Hepatocyte (in vitro differentiated cells): ENCODE results near the gene DLG2. TPM values are rescaled to one million over a fixed set of nuclear protein-coding genes. Genes with fewer than 3 reads are reported as not detected.
"Not testable (repeated sequence)": the region's sequence is repeated elsewhere in the genome, so short reads cannot be mapped to it uniquely, and the experiment has no call there.

Experiments used
- DNase-seq: peaks from one replicate; pipeline ENCODE4 v3.0.0-alpha.2; 2016; ENCODE audit warnings: low spot score
- H2AFZ ChIP-seq: fragments of 200-600 bp; sonication (generic); 2 replicates; pipeline ENCODE4 v1.6.0; 2016; ENCODE audit warnings: antibody characterized with exemption, mild to moderate bottlenecking
- H3K27ac ChIP-seq: fragments of 200-600 bp; sonication (generic); 2 replicates; pipeline ENCODE4 v1.5.1; 2016; ENCODE audit warnings: mild to moderate bottlenecking
- H3K27me3 ChIP-seq: fragments of 200-600 bp; sonication (generic); 2 replicates; pipeline ENCODE4 v1.6.1; 2016
- H3K36me3 ChIP-seq: fragments of 200-600 bp; sonication (generic); replicated peaks from 2 replicates; pipeline ENCODE4 v1.5.1; 2016; ENCODE audit warnings: low read depth; ENCODE audit not compliant: insufficient read depth
- H3K4me1 ChIP-seq: fragments of 200-600 bp; sonication (generic); 2 replicates; pipeline ENCODE4 v1.5.1; 2016; ENCODE audit warnings: mild to moderate bottlenecking, moderate library complexity; ENCODE audit not compliant: insufficient read depth
- H3K4me2 ChIP-seq: fragments of 200-600 bp; sonication (generic); 2 replicates; pipeline ENCODE4 v1.6.0; 2016
- H3K4me3 ChIP-seq: fragments of 200-600 bp; sonication (generic); 2 replicates; pipeline ENCODE4 v1.5.1; 2016; ENCODE audit warnings: mild to moderate bottlenecking
- H3K79me2 ChIP-seq: fragments of 200-600 bp; sonication (generic); 2 replicates; pipeline ENCODE4 v1.6.0; 2017; ENCODE audit warnings: mild to moderate bottlenecking
- H3K9me2 ChIP-seq: fragments of 200-600 bp; sonication (generic); replicated peaks from 2 replicates; pipeline ENCODE4 v1.6.0; 2017; ENCODE audit warnings: mild to moderate bottlenecking; ENCODE audit not compliant: insufficient read depth
- H3K9me3 ChIP-seq: fragments of 200-600 bp; sonication (generic); 2 replicates; pipeline ENCODE4 v1.5.1; 2016; ENCODE audit warnings: low read depth, mild to moderate bottlenecking
- H4K20me1 ChIP-seq: fragments of 200-600 bp; sonication (generic); 2 replicates; pipeline ENCODE4 v1.6.0; 2016; ENCODE audit warnings: mild to moderate bottlenecking; ENCODE audit not compliant: insufficient read depth, poor library complexity, severe bottlenecking
- EZH2 ChIP-seq: fragments of 200-600 bp; sonication (generic); IDR thresholded peaks from 2 replicates; pipeline ENCODE4 v1.6.1; 2016; ENCODE audit warnings: antibody characterized with exemption, mild to moderate bottlenecking, borderline replicate concordance
- EZH2phosphoT487 ChIP-seq: fragments of 200-600 bp; sonication (generic); IDR thresholded peaks from one replicate; pipeline ENCODE4 v1.6.1; 2018; ENCODE audit warnings: antibody characterized with exemption, mild to moderate bottlenecking, low read depth, moderate library complexity; ENCODE audit not compliant: unreplicated experiment, severe bottlenecking
- WGBS: methylation state at CpG from one replicate; pipeline ENCODE4 v1.1.6; 2016; ENCODE audit warnings: low lambda C conversion rate; ENCODE audit errors: missing lambda C conversion rate; 5-methylcytosine and 5-hydroxymethylcytosine counted together
- polyA plus RNA-seq: library from polyadenylated mRNA; unstranded; fragments of >200 nt; fragmentation: Nextera tagmentation; extraction: Ambion mirVana; gene quantifications from 2 replicates; pipeline ENCODE4 v1.2.1, GENCODE V29; 2016
- total RNA-seq: library from RNA; depleted of rRNA; stranded (reverse); fragments of >200 nt; gene quantifications from 2 replicates; pipeline ENCODE4 v1.2.3, GENCODE V29; 2014
- TF ChIP-seq, protein P1 (sequence below): fragments of 200-600 bp; sonication (generic); IDR thresholded peaks from 2 replicates; pipeline ENCODE4 v1.5.1; 2016; ENCODE audit warnings: antibody characterized with exemption, mild to moderate bottlenecking; ENCODE audit not compliant: poor library complexity

The DLG2 gene
- total RNA-seq: 1.7 and 6.8 TPM in 2 replicates
- 0.45 and 2.6 TPM in 2 replicates for polyA plus RNA-seq

DNA sequence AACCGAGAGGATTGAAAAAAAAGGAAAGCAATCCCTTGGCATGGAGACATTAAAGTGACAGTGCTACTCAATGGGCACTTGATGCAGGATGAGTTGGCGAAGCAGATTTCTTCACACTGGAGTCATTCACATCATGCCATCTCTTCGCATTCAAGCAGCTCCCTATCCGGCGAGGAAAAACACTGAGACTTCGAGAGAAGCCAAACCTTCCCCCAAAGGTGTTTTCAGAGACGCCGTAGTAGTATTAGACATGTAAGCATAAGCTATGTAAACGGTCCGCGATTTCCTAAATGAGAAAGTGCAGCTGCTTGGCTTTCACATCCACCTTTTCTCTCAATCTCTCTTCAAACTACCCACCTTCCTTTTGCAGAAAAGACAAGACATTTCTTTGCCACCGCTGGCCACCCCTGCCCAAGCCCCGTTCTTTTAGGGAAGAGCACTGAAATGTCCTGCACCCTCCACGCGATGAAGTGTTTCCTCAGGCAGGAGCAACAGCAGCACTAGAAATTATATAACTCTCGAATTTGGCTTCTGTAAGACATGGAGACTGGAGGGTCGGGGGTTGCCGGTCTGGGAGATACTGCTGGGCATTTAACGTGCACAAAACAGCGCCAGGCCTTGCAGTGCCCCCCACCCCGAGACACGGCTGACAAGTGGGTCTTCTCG lies at the start of gene DLG2:
Gene DLG2, minus strand, starts transcription at position 13 of the 666 bp plus-strand sequence.
- Histone ChIP-seq H3K9me2 (no peaks in the 10 kb centered on the region), H3K4me2 (peak within 1 kb of the TSS; percentile 95), H3K27me3 (no peaks in the 10 kb centered on the region), H3K79me2 (peaks cover 37% of the 10 kb centered on the region), H3K4me3 (peak within 1 kb of the TSS; percentile 66), H3K4me1 (peaks cover 6% of the 10 kb centered on the region), H2AFZ (peak within 1 kb of the TSS; percentile 99), H4K20me1 (no peaks in the 10 kb centered on the region), H3K9me3 (no peaks in the 10 kb centered on the region), H3K36me3 (no peaks in the 10 kb centered on the region), H3K27ac (peak within 1 kb of the TSS; percentile 70)
- TF ChIP-seq, protein P1, sequence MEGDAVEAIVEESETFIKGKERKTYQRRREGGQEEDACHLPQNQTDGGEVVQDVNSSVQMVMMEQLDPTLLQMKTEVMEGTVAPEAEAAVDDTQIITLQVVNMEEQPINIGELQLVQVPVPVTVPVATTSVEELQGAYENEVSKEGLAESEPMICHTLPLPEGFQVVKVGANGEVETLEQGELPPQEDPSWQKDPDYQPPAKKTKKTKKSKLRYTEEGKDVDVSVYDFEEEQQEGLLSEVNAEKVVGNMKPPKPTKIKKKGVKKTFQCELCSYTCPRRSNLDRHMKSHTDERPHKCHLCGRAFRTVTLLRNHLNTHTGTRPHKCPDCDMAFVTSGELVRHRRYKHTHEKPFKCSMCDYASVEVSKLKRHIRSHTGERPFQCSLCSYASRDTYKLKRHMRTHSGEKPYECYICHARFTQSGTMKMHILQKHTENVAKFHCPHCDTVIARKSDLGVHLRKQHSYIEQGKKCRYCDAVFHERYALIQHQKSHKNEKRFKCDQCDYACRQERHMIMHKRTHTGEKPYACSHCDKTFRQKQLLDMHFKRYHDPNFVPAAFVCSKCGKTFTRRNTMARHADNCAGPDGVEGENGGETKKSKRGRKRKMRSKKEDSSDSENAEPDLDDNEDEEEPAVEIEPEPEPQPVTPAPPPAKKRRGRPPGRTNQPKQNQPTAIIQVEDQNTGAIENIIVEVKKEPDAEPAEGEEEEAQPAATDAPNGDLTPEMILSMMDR: no peak
- TF ChIP-seq EZH2phosphoT487 (no peak), EZH2 (no peak)
- DNase-seq: peak; percentile 19
- 2% methylated on average over 23 of the region's 23 CpGs for WGBS

- WGBS: 96% methylated on average over 3 of the region's 3 CpGs
These were observed 46.2 kb upstream of the DLG2 start for GRCh38 chr11:85673393-85673792.

GRCh38 chr11:85672105-85672902 lies 45.2 kb upstream of the DLG2 start:
- Histone ChIP-seq H3K4me3 (no peak overlapping the region), H3K27ac (no peak overlapping the region), H2AFZ (no peak overlapping the region), H3K9me2 (no peaks in the 10 kb centered on the region), H4K20me1 (no peaks in the 10 kb centered on the region), H3K4me1 (no peaks in the 10 kb centered on the region), H3K79me2 (no peaks in the 10 kb centered on the region), H3K27me3 (no peaks in the 10 kb centered on the region), H3K9me3 (no peaks in the 10 kb centered on the region), H3K36me3 (no peaks in the 10 kb centered on the region), H3K4me2 (no peak overlapping the region)
- no peak for DNase-seq
- 87% methylated on average over 8 of the region's 8 CpGs for WGBS
- TF ChIP-seq, protein P1: no peak
- no peak for TF ChIP-seq EZH2phosphoT487
- TF ChIP-seq EZH2: no peak

More at GRCh38 chr11:85673393-85673792, 46.2 kb upstream of the DLG2 start:
- DNase-seq: no peak
- Histone ChIP-seq H4K20me1 (no peaks in the 10 kb centered on the region), H3K4me1 (no peaks in the 10 kb centered on the region), H3K36me3 (no peaks in the 10 kb centered on the region), H3K27ac (no peak overlapping the region), H3K27me3 (no peaks in the 10 kb centered on the region), H3K4me2 (no peak overlapping the region), H3K9me2 (no peaks in the 10 kb centered on the region), H3K9me3 (no peaks in the 10 kb centered on the region), H3K79me2 (no peaks in the 10 kb centered on the region), H3K4me3 (no peak overlapping the region), H2AFZ (no peak overlapping the region)
- TF ChIP-seq, protein P1: no peak
- TF ChIP-seq EZH2 (no peak), EZH2phosphoT487 (no peak)

- not testable (repeated sequence) for H3K9me3 ChIP-seq, H3K4me1 ChIP-seq, H3K9me2 ChIP-seq, H3K79me2 ChIP-seq, H3K4me2 ChIP-seq, DNase-seq, H3K4me3 ChIP-seq, H2AFZ ChIP-seq, H3K36me3 ChIP-seq, H3K27me3 ChIP-seq, H4K20me1 ChIP-seq, H3K27ac ChIP-seq
These were observed 44.0 kb upstream of the DLG2 start for GRCh38 chr11:85670949-85671663.
